Mesodermal cell (in vitro differentiated cells): ENCODE results near the gene CCDC3.
"Not testable (repeated sequence)": the region's sequence is repeated elsewhere in the genome, so short reads cannot be mapped to it uniquely, and the experiment has no call there.

Experiments
- H3K27ac ChIP-seq: 2 replicates; pipeline ENCODE4 v1.7.0; 2013; ENCODE audit warnings: mild to moderate bottlenecking, low read depth, low read length, moderate library complexity; ENCODE audit not compliant: severe bottlenecking
- H3K36me3 ChIP-seq: 2 replicates; pipeline ENCODE4 v1.7.1; 2013; ENCODE audit warnings: mild to moderate bottlenecking, low read length, moderate library complexity; ENCODE audit not compliant: control insufficient read depth, insufficient read depth
- H3K4me1 ChIP-seq: one replicate; pipeline ENCODE4 v1.7.1; 2013; ENCODE audit warnings: mild to moderate bottlenecking, low read length; ENCODE audit not compliant: insufficient read depth, control insufficient read depth, poor library complexity, severe bottlenecking
- H3K4me3 ChIP-seq: 2 replicates; pipeline ENCODE4 v1.7.0; 2013; ENCODE audit warnings: low read length, control low read depth, mild to moderate bottlenecking; ENCODE audit not compliant: insufficient read depth, poor library complexity, severe bottlenecking; ENCODE audit errors: extremely low read depth
- H3K9me3 ChIP-seq: 2 replicates; pipeline ENCODE4 v1.7.1; 2013; ENCODE audit warnings: mild to moderate bottlenecking, low read length, moderate library complexity; ENCODE audit not compliant: control insufficient read depth
- WGBS, 2 experiments: methylation state at CpG; one replicate each; pipeline ENCODE4 v1.1.5; 2013; ENCODE audit warnings: missing lambda C conversion rate in 2 of 2; ENCODE audit not compliant: insufficient coverage in 2 of 2; 5-methylcytosine and 5-hydroxymethylcytosine counted together

Gene CCDC3

DNA sequence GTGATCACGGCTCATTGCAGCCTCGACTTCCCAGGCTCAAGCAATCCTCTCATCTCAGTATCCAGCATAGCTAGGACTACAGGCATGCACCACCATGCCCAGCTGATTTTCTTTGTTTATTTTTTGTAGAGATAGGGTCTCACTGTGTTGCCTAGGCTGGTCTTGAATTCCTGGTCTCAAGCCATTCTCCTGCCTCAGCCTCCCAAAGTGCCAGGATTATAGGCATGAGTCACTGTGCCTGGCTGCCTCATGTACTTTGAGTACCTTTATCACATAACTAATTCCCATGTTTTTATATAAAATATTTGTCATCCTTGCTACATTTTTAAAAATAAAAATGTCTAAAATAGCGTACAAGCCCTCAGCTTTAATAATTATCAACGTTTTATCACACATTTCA, 35.3 kb upstream of the CCDC3 start:
- H3K9me3 ChIP-seq, result no peaks in the 10 kb centered on the region
- no peaks in the 10 kb centered on the region for H3K36me3 ChIP-seq
- 100% methylated on average over 3 of the region's 4 CpGs; no CpG with 5 or more reads in 1 of the 2 experiments for WGBS, 2 experiments
- H3K4me3 ChIP-seq, result no peak overlapping the region
- no peak overlapping the region for H3K27ac ChIP-seq
- no peaks in the 10 kb centered on the region for H3K4me1 ChIP-seq

DNA sequence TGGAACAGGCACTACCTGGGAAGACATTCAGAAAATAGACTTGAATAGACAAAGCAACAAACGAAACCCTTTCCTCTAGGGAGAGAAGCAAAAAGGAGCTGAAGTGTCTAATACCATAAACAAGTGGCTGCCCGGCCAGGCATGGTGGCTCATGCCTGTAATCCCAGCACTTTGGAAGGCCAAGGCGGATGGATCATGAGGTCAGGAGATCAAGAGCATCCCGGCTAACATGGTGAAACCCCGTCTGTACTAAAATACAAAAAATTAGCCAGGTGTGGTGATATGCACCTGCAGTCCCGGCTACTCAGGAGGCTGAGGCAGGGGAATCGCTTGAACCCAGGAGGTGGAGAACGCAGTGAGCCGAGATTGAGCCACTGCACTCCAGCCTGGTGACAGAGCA, 34.2 kb upstream of the CCDC3 start:
- not testable (repeated sequence) for H3K4me1 ChIP-seq, H3K27ac ChIP-seq, H3K4me3 ChIP-seq, H3K36me3 ChIP-seq, H3K9me3 ChIP-seq
- WGBS, 2 experiments, result 92% methylated on average over 8 of the region's 9 CpGs

DNA sequence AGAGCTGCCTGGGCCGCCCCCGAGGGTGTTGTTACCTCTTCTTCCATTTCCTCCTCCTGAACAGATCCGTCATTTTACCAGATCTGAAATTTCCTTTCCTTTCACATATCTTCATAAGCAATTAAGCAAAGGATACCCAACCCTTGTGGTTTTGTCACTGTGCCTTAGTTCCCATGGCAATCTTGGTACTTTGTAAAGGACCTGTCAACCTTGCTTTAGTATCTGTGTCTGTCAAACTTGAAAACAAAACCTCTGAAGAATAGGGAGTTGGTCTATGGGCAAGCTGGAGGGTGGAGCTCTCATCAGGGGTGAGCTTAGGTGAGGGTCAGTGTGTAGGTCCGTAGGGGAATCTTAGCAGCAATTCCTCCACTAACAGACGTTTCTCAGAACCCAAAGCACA, 25.4 kb upstream of the CCDC3 start:
- WGBS, 2 experiments, result 74 to 80% methylated on average over 1 to 3 of the region's 5 CpGs
- H3K36me3 ChIP-seq, result no peaks in the 10 kb centered on the region
- no peak overlapping the region for H3K27ac ChIP-seq
- peaks cover 10% of the 10 kb centered on the region for H3K9me3 ChIP-seq
- no peak overlapping the region for H3K4me3 ChIP-seq
- no peaks in the 10 kb centered on the region for H3K4me1 ChIP-seq

DNA sequence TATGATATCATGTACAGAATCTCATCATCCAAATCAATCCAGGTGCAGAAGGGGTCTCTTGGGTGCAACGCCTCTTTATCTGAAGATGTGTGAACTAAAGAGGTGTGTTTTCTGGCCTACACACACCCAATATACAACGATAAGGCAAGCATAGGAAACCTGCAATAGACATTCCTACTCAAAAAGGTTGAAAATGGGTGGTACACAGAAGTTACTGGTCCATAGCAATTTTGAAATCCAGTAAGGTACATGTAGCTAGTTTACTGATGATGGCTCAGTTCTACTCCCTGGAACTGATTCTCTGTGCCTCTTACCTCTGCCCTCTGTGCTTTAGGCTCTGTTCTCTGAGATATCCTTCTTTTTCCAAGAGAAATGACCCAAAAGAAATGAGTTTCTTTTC, 22.2 kb upstream of the CCDC3 start:
- no peak overlapping the region for H3K4me3 ChIP-seq
- peaks cover 10% of the 10 kb centered on the region for H3K9me3 ChIP-seq
- H3K36me3 ChIP-seq, result no peaks in the 10 kb centered on the region
- H3K27ac ChIP-seq, result no peak overlapping the region
- no peaks in the 10 kb centered on the region for H3K4me1 ChIP-seq
- WGBS, 2 experiments, result no CpG with 5 or more reads among the region's 2 CpGs

DNA sequence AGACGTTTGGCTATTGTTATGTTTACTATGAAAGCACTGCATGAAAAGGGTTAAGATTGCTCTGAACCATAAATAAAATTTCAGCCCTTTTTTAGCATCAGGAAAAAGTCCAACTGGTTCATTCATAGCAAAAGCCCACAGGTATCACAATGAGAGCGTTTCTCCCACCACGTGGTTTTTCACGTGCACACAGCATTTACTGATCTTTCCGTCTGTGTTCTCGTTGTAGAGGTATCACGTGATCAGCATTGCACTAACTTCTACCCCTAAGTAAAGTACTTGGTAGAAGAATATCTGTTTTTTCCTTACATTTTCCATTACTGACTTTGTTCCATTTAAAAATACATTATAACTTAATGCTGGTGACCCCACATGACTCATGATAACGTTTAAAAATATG, 17.8 kb upstream of the CCDC3 start:
- Histone ChIP-seq H3K27ac (no peak overlapping the region), H3K4me3 (no peak overlapping the region), H3K36me3 (no peaks in the 10 kb centered on the region), H3K4me1 (no peaks in the 10 kb centered on the region), H3K9me3 (peaks cover 10% of the 10 kb centered on the region)
- 82 to 87% methylated on average over 4 to 5 of the region's 8 CpGs for WGBS, 2 experiments

DNA sequence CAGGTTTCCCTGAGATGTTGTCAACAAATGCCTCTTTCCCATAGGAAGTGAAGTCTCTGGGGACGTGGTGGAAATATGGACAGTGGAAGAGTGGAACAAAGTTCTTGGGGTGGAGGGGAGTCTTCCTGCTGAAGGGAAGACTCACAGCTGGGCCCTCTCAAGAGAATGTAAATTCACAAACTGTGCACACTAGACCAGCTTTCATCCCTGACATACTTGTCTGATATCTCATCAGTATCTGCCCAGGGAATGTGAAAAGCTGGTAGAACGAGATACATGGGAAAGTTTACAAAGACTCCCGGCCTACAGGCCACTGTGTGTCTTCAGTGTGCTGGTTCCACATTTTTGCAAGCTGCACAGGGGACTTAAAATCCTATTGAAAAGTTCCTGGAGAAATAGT, 16.7 kb upstream of the CCDC3 start:
- Histone ChIP-seq H3K36me3 (no peaks in the 10 kb centered on the region), H3K9me3 (peaks cover 2% of the 10 kb centered on the region), H3K4me1 (no peaks in the 10 kb centered on the region), H3K27ac (no peak overlapping the region), H3K4me3 (no peak overlapping the region)
- WGBS, 2 experiments, result 75 to 85% methylated on average over 2 of the region's 3 CpGs

DNA sequence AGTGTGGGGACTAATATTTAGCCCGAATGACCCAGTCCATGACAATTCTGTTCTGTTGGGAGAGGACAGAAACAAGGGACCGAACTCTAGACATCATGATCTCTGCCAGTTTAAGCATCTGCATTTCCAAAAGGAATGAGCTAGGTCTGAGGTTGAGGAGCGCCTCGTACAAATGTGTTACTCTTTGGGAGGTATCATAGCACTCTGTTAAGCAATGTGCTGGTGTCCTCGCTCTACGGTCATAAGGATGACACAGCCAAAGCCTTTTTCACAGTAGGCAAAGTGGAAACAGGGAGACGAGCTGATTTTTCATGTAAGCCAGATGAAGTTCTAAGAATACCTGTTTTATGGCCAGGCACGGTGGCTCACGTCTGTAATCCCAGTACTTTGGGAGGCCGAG, 15.4 kb upstream of the CCDC3 start:
- Histone ChIP-seq H3K27ac (peak overlapping the region; percentile 31), H3K4me3 (no peak overlapping the region), H3K4me1 (no peaks in the 10 kb centered on the region), H3K9me3 (no peaks in the 10 kb centered on the region), H3K36me3 (no peaks in the 10 kb centered on the region)
- WGBS, 2 experiments, result 95 to 97% methylated on average over 7 to 10 of the region's 10 CpGs

DNA sequence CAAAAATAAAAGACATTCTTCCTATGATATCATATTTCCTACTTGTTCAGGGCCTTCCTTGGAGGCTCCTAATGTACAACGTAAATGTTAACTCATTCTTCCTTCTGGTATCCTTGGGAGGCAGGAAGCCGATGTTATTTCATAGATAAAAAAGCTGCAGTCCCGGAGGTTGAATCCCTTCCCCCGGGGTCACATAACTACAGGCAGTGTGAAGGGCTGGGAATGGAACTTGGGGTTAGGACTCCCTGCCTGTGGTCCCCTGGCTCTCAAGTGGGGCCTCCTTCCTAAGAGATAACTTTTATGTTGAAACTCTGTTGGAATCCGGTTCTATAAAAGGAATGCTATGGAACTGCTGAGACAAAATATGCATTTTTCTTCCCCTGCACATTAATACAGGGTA, 14.9 kb upstream of the CCDC3 start:
- H3K4me1 ChIP-seq, result no peaks in the 10 kb centered on the region
- WGBS, 2 experiments, result 51 to 89% methylated on average over 1 to 3 of the region's 5 CpGs
- H3K27ac ChIP-seq, result peak overlapping the region; percentile 31
- H3K9me3 ChIP-seq, result no peaks in the 10 kb centered on the region
- no peak overlapping the region for H3K4me3 ChIP-seq
- H3K36me3 ChIP-seq, result no peaks in the 10 kb centered on the region

DNA sequence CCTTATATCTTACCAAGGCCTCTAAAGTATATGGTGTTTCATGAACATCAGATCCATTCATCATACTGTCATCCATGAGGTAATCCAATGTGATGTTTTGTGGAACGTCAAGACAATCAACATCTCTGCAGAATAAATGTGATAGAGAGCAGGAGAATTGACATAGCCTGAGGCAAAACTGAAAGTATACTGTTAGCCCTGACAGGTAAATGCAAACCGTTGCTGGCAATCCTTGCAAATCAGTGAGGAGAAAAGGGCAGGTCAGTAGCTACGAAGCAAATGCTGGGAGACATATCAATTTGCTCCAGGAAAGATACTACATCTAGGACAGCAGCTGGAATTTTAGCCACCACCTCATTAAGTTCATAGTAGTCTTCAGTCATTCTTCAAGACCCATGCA, 4.5 kb upstream of the CCDC3 start:
- Histone ChIP-seq H3K36me3 (no peaks in the 10 kb centered on the region), H3K27ac (no peak overlapping the region), H3K9me3 (no peaks in the 10 kb centered on the region), H3K4me3 (no peak overlapping the region), H3K4me1 (peaks cover 3% of the 10 kb centered on the region)
- 55 to 57% methylated on average over 3 of the region's 3 CpGs for WGBS, 2 experiments

DNA sequence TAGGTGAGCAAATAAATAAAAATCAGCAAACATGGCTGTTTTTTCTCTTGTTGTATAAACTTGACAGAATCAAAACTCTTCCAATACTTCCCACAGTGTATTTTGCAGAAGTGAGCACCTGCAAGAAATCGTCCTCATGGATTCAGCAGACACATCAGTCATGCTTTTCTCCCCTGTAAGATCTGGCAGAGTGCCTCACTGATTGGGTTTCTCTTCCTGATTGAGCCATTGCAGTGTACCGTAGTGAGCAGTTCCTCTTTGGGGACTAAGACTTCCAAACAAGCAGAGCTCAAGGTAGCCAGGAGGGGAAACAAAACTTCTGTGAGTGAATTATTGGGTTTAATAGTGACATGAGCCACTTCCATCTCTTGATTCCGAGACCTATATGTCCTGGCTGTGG, 2.2 kb upstream of the CCDC3 start:
- no peak overlapping the region for H3K4me3 ChIP-seq
- 92 to 93% methylated on average over 2 to 3 of the region's 3 CpGs for WGBS, 2 experiments
- no peaks in the 10 kb centered on the region for H3K9me3 ChIP-seq
- H3K36me3 ChIP-seq, result no peaks in the 10 kb centered on the region
- peaks cover 3% of the 10 kb centered on the region for H3K4me1 ChIP-seq
- no peak overlapping the region for H3K27ac ChIP-seq

DNA sequence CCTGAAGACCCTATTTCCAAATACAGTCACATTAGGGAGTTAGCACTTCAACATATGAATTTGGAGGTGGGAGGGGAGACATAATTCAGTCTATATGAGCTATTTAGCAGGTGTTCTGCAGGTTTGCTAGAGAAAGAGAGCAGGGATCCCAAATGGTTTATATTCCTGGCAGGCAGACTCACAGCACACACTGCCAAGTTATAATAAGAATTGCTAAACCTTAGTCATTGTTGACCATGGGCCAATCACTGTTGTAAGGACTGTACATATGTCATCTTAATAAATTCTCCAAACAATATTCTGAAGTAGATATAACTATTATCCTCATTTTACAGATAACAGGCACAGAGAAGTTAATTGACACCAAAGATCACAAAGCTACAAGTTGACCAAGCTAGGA, 1.5 kb upstream of the CCDC3 start:
- Histone ChIP-seq H3K9me3 (no peaks in the 10 kb centered on the region), H3K4me3 (no peak overlapping the region), H3K27ac (no peak overlapping the region), H3K4me1 (peaks cover 3% of the 10 kb centered on the region), H3K36me3 (no peaks in the 10 kb centered on the region)

DNA sequence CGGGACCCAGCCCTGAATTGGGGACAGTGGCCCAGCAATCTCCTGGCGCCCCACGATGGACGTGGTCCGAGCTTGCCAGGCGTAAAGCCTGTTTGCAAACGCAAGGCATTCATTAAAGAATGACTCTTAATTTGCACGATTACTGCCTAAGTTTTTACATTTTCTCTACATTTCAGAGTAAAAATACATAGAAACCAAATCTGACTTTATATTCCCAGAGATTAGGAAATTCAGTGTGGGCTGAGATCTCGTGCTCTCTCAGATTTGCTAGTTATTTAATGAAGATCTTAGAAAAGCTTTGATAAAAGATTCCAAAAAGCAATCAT, 337 bp upstream of the CCDC3 start:
- no peak overlapping the region for H3K27ac ChIP-seq
- H3K4me1 ChIP-seq, result peaks cover 3% of the 10 kb centered on the region
- H3K4me3 ChIP-seq, result peak overlapping the region; percentile 39
- H3K9me3 ChIP-seq, result no peaks in the 10 kb centered on the region
- no peaks in the 10 kb centered on the region for H3K36me3 ChIP-seq
- 5 to 8% methylated on average over 4 to 8 of the region's 9 CpGs for WGBS, 2 experiments
